HL-60 (cell line): ENCODE data around the gene SMOC2.

ENCODE experiments used
- DNase-seq, 2 experiments: peaks; one replicate each; pipeline ENCODE4 v3.0.0-alpha.2; 2010 to 2020; ENCODE audit warnings: low read depth in 1 of 2, low spot score in 1 of 2
- H3K27ac ChIP-seq: fragments of 250-450 bp; sonication (Bioruptor Pico); replicated peaks from 2 replicates; pipeline ENCODE4 v1.5.1; 2020; ENCODE audit warnings: mild to moderate bottlenecking, moderate library complexity
- H3K27me3 ChIP-seq: fragments of 250-450 bp; sonication (Bioruptor Pico); 2 replicates; pipeline ENCODE4 v1.5.1; 2021; ENCODE audit warnings: mild to moderate bottlenecking, moderate library complexity; ENCODE audit not compliant: insufficient read depth, poor library complexity, severe bottlenecking
- H3K4me3 ChIP-seq: replicated peaks from 2 replicates; pipeline ENCODE4 v1.5.1; 2011; ENCODE audit warnings: mild to moderate bottlenecking, control low read depth, low read length; ENCODE audit not compliant: insufficient read depth
- CTCF ChIP-seq: IDR thresholded peaks from one replicate; pipeline ENCODE4 v1.5.1; 2011; ENCODE audit warnings: low read length, control low read depth, inconsistent platforms; ENCODE audit not compliant: insufficient read depth
- GABPA ChIP-seq: IDR thresholded peaks from 2 replicates; pipeline ENCODE4 v1.6.1; 2012; ENCODE audit warnings: low read depth
- POLR2AphosphoS5 ChIP-seq: IDR thresholded peaks from 2 replicates; pipeline ENCODE4 v1.6.1; 2012; ENCODE audit warnings: low read depth
- REST ChIP-seq: IDR thresholded peaks from 2 replicates; pipeline ENCODE4 v1.6.1; 2012; ENCODE audit warnings: low read depth; ENCODE audit not compliant: insufficient replicate concordance
- SPI1 ChIP-seq: IDR thresholded peaks from 2 replicates; pipeline ENCODE4 v1.6.1; 2012; ENCODE audit warnings: low read depth, mild to moderate bottlenecking, borderline replicate concordance

SMOC2 gene

GRCh38 chr6:168618546-168619315 is 177.7 kb downstream of the SMOC2 start:
- DNase-seq: no peak
- no peak for TF ChIP-seq SPI1
- TF ChIP-seq GABPA: no peak
- TF ChIP-seq POLR2AphosphoS5: no peak
- no peak for TF ChIP-seq CTCF
- Histone ChIP-seq H3K4me3 (no peak overlapping the region), H3K27me3 (no peaks in the 10 kb centered on the region), H3K27ac (no peak overlapping the region)

GRCh38 chr6:168619560-168620314 is 178.8 kb downstream of the SMOC2 start:
- DNase-seq: no peak
- no peaks in the 10 kb centered on the region for H3K27me3 ChIP-seq
- no peak overlapping the region for H3K27ac ChIP-seq
- TF ChIP-seq GABPA: no peak
- TF ChIP-seq REST: no peak
- no peak for TF ChIP-seq SPI1
- TF ChIP-seq POLR2AphosphoS5: no peak
- TF ChIP-seq CTCF: no peak
- no peak overlapping the region for H3K4me3 ChIP-seq

GRCh38 chr6:168620578-168620977 is 179.6 kb downstream of the SMOC2 start:
- no peak overlapping the region for H3K4me3 ChIP-seq
- TF ChIP-seq REST (no peak), SPI1 (no peak), GABPA (no peak), CTCF (no peak), POLR2AphosphoS5 (no peak)
- H3K27ac ChIP-seq: no peak overlapping the region
- DNase-seq: no peak
- H3K27me3 ChIP-seq: no peaks in the 10 kb centered on the region

- no peak for DNase-seq
- TF ChIP-seq CTCF: no peak
- no peak for TF ChIP-seq SPI1
- TF ChIP-seq GABPA: no peak
- TF ChIP-seq REST: no peak
- no peak for TF ChIP-seq POLR2AphosphoS5
- Histone ChIP-seq H3K4me3 (no peak overlapping the region), H3K27me3 (no peaks in the 10 kb centered on the region), H3K27ac (no peak overlapping the region)
Measured at GRCh38 chr6:168623736-168624135, 182.8 kb downstream of the SMOC2 start.
